Adrenal gland (tissue), 5 donors: Measurements from ENCODE around the gene FASN.

ENCODE experiments used
- CTCF ChIP-seq, 6 experiments: fragments of 450-650 bp in 4 of 6; fragments of 200-600 bp in 2 of 6; sonication (generic) in 1 of 6; IDR thresholded peaks; 1 replicate in 5 of 6; 2 replicates in 1 of 6; pipeline versions ENCODE4 v1.5.1 to v1.8.0; 2016 to 2021; ENCODE audit warnings: antibody characterized with exemption in 6 of 6, mild to moderate bottlenecking in 2 of 6, moderate library complexity in 1 of 6
- POLR2A ChIP-seq, 2 donors: fragments of 450-650 bp; IDR thresholded peaks; one replicate each; pipeline ENCODE4 v1.6.1; 2017; ENCODE audit warnings: antibody characterized with exemption in 2 of 2, mild to moderate bottlenecking in 2 of 2, moderate library complexity in 1 of 2
- donor health status: DM: no; HTN: no; CAD: no.

GRCh38 chr17:82098939-82099763 is 1.1 kb upstream of the FASN start:
- TF ChIP-seq CTCF (IDR thresholded peaks at IDR 0.05) (no peak), POLR2A (IDR thresholded peaks at IDR 0.05) (no peak)
